NCI-H526 (cell line): ENCODE results near the gene CRB2.
A peak's percentile ranks its signal among the peaks of the same experiment; 100 is the strongest.

Source experiments
- DNase-seq, 2 experiments: peaks; one replicate each; lab custom pipeline; 2025; lab: John Stamatoyannopoulos, UW

Gene CRB2

GRCh38 chr9:123355761-123356431 is at the start of gene CRB2:
Gene CRB2, plus strand, starts transcription at chr9:123356197. Its CDS starts 64 bp downstream, at chr9:123356261.
- peak in 1 of 2 experiments; percentile 17 for DNase-seq

DNA sequence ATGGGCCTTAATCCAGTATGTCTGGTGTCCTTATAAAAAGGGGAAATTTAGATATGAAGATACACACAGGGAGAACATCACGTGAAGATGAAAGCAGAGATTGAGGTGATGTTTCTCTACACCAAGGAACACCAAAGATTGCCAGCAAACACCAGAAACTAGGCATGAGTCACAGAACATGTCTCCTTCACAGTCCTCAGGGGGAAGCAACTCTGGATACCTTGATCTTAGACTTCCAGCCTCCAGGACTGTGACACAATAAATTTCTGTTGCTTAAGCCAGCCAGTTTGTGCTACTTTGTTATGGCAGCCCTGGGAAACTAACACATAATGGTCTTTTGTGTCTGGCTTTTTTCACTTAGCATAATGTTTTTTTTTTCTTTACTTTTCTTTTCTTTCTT is 46.4 kb upstream of the CRB2 start:
- no peak for DNase-seq

- peak; percentile 13 to 41 for DNase-seq
These were observed 45.3 kb upstream of the CRB2 start for GRCh38 chr9:123310551-123311249.

GRCh38 chr9:123311250-123311752 is 44.7 kb upstream of the CRB2 start:
- DNase-seq: no peak

DNA sequence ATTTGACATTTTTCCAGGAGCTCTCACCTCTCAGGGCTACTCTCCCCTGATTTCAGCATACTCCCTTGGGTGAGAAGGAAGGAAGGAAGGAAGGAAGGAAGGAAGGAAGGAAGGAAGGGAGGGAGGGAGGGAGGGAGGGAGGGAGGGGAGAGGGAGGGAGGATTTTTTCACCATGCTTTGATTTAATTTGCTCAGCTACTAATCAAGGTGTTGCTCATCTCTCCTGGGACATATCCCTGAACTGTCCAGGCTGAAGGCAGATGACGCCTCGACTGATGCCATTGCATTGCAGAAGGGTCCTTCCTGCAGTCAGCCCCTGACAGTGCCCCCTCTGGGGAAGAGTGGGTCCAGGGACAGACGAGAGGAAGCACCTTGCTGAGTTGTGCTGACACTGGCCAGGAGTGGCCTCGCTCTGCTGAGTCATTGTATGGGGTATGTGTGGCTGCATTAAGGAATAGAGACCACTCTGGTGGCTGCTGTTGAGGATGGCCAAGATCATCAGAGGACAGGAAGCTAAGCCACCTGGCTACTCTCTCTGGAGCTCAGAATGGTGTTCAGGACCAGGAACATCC is 43.6 kb upstream of the CRB2 start:
- no peak for DNase-seq

GRCh38 chr9:123314617-123315016 is 41.4 kb upstream of the CRB2 start:
- DNase-seq: no peak

- no peak for DNase-seq
These were observed 40.4 kb upstream of the CRB2 start for GRCh38 chr9:123315635-123316034.

GRCh38 chr9:123316053-123316718 is 39.8 kb upstream of the CRB2 start:
- DNase-seq: no peak

- DNase-seq: no peak
These were observed 37.8 kb upstream of the CRB2 start for GRCh38 chr9:123318202-123318601.

- DNase-seq: no peak
These were observed 37.0 kb upstream of the CRB2 start for GRCh38 chr9:123318961-123319421.

DNA sequence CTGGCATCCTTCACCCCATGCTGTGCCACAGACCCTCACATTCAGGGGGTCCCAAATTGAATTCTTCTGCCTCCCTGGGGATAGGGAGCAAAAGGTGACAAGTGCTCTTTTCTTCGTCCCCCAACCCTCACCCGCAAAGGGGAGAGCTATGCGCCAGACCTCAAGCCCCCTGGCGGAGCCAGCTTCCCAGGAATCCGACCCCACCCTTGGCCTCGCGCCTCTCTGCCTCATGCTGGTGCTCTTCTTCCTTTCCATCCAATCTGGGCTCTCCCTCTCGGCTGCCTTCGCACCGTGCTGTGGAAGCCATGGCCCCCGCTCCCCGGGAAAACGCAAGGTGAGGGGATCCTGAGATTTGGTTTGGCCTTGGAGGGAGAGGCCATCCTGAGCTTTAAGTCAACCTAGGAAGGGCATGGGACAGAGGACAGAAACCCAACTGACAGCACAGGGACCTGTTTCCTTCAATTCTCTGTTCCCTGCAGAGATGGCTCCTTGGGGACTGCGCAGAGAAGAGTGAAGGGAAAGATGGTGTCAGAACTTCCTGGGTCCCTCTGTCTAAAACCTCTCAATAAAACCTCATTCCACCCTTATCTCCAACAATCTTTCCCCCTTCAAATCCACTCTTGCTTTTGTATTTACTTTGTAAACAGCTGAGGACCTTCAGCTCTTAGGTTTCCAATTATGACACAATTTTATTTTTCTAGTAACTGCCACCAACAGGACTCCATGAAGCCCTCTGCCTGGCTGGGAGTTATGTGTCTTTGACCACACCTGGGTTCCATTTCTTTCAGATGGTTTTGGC is 36.3 kb upstream of the CRB2 start:
- DNase-seq: no peak

- DNase-seq: no peak
These were observed 35.2 kb upstream of the CRB2 start for GRCh38 chr9:123320814-123321213.

GRCh38 chr9:123321616-123322272 is 34.3 kb upstream of the CRB2 start:
- DNase-seq: no peak

DNA sequence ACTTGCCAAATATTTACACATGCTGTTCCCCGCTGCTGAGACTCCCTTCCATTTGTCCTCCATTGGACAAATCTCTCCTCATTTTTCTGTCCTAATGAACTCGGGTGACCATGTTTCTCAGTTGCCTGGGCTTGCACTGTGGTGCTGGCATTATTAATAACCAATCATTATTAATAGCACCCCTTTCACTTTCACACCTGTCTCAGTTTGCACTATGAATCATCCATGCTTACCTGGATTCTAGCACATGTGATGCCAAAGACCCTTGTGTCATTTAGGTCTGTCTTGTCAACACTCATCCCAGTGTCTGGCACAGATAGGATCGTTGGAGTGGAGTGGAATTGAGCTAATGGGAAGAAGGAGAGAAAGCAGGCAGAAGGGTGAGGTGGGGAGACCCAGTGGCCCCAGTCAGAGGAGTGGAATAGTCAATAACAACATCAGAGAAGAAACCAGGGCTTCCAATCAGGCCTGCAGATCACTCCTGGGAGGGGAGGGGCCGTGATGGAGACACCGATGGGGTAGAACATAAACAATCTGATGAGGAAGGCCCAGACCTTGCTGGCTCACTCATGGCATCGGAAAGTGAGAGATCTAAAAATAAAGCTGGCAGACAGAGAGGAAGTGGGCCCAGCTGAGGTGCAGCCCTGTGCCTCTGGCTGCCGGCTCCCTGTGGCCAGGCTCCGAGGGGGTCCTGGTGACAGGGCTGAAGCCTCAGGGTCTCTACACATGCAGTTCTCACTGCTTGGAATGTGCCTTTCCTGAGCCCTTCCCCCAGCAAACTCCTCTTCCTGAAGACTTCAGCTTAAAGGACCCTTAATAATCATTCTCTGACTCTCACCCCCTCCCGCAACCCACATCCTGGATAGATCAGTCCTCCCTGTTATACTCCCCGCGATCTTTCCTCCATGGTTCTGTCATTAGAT is 33.5 kb upstream of the CRB2 start:
- DNase-seq: no peak

DNA sequence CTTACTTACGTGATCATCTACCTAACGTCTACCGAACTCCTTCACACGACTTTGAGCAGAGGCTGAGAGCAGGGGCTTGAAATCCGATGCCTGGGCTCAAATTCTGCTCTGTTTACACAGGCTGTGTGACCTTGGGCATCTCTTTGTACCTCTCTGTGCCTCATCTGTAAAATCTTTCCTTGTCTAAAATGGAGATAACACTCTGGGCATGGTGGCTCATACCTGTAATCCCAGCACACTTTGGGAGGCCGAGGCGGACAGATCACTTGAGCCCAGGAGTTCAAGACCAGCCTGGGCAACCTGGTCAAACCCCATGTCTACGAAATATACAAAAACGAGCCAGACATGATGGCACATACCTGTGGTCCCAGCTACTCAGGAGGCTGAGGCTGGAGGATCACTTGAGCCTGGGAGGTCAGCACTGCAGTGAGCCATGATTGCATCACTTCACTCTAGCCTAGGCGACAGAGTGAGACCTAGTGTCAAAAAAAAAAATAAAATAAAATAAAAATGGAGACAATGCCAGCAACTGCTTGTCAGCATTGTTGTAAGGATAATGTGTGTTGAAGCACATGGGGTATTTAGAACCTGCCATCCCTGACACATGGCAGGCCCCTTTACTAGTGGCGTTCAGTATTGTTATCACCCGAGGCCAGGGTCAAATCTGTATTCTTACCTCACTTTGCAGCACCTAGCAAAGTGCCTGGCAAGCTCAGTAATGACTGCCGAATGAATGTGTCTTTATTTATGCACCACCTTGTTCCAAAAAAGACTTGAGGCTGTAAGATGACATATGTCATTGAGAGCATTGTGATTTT is 32.6 kb upstream of the CRB2 start:
- no peak for DNase-seq

DNA sequence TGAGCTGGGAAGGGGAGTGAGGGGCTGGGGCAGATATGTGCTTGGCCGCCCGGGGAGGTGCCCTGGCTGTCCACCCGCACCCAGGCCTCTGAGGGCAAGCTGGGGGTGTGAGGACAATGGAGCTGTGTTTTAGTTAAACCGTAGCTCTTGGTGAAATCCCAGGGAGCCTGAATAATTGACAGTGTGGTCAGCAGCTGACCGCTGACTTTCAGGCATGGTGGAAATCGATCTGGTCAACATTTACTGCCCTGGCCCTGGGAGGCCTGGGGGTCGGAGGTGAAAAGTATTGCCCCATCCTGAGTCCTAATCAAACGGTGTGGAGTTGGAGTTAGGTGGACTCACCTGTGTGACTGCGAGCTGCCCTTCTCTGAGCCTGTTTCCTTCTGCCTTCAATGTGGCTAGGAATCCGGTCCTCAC is 31.2 kb upstream of the CRB2 start:
- DNase-seq: no peak

- DNase-seq: no peak
These were observed 29.8 kb upstream of the CRB2 start for GRCh38 chr9:123326187-123326586.

DNA sequence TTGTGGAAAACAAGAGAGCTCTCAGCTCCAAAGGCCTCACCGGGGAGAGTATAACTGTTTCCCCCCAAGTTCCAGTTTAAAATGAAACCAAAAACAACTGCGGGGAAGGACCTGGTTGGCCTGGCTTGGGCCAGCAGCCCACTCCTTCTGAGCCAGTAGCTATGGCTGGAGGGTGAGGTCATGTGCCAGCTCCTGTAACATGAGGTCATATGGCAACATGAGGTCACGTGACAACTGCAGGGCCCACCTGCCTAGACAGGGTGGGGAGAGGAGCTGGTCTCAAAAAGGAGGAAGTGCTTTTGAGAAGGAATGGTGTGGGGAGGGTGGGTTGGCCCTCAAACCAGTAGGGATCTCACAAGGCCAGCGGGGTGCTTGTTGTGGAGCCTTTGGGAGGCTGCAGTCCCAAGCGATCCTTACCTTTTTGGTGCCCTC is 29.3 kb upstream of the CRB2 start:
- DNase-seq: no peak

- peak in 1 of 2 experiments; percentile 27 for DNase-seq
These were observed 28.3 kb upstream of the CRB2 start for GRCh38 chr9:123327697-123328100.
